Renal cortical epithelial cell (primary cell): Measurements from ENCODE around the gene MAB21L2. TPM values are rescaled to one million over a fixed set of nuclear protein-coding genes. Genes with fewer than 3 reads are reported as not detected.

Experiments used
- DNase-seq: peaks from one replicate; pipeline ENCODE4 v3.0.0-alpha.2; 2011; ENCODE audit warnings: low read depth
- total RNA-seq: library from RNA; depleted of rRNA; stranded (reverse); fragments of >200 nt; gene quantifications from 2 replicates; pipeline ENCODE4 v1.2.3, GENCODE V29; 2014

MAB21L2 gene
- total RNA-seq, 1 donor from 2014 or later: not detected

DNA sequence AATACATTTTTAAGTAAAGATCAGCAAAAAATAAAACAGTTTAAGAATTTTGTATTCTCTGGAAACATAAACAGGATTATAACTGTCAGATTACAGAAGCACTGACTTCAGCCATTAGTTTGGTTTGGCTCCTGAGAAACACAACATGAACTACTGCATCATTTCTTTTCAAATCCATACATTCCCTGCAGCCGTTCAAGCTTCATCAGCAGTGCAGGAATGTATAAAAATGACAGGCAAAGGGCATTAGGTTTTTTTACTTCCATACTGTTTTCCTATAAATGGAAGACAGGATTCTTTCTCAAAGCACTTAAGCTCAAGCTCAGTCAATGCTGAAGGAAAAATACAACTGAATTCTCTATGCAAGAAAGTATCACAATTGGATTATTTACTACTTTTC is 4.2 kb upstream of the MAB21L2 start:
- no peak for DNase-seq

DNA sequence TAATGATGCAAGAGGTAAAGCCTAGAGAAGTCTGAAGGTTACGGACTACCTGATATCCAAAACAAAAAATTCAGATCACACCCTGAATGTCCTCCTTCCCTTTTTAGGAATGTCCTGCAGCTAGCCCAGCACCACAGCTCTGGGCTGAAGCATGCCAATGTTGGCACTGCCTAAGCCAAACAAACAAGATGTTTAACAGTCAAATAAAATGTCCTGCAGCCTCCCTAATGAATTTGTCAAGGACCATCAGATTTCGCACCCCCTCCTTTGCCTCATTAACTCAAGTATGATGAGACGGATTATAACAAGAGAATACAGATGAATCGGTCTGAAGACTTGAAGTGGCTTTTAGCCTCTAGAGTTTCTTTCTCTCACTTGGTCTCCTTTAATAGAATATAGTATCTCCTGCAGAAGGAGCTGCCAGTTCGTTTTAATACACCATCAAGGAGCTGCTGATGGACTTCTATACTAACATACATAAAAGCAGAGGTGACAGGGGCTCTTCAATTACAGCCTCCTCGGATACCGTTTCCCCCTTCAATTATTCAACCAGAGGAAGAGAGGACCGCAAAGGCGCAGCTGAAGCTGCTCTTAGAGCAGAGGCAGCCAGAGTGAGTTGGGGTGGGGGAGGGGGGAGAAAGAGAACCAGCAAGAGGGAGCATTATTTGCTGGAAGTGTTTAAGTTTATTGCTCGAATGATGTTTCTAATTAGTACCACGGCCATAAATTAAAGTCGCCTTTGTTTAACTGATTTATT is 3.0 kb upstream of the MAB21L2 start:
- peak; percentile 37 for DNase-seq

DNA sequence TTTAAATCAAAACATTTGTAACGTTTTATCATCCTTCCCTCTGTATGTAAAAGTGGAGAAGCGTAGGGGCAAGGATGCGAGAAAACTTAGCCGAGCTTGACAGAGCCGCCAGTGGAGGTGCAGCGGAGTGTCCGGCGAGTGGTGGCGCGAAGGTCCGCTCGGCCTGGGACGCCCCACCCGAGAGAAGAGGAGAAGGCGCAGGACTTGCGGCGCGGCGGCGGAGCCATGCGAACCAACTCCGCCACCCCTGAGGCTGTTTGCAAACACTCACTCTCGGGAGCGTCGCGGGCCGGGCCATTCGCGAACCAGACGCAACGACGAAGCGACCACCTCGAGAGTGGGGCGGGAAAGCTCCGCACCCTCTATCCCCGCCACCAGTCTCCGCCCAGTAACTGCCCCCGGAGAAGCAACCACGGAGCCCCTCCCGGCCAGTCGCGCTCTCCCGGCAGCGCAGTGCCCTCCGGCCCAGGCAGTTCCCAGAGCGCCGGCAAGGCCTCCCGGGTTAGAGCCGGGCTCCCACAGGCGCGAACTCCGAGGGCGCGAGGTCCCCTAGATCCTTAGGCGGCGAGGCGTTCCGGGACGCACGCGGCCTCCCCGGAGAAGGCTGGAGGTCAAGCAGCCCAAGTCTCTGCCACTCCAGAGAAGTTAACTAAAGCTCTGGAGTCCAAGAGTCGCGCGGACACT is 2.3 kb upstream of the MAB21L2 start:
- DNase-seq: no peak

DNA sequence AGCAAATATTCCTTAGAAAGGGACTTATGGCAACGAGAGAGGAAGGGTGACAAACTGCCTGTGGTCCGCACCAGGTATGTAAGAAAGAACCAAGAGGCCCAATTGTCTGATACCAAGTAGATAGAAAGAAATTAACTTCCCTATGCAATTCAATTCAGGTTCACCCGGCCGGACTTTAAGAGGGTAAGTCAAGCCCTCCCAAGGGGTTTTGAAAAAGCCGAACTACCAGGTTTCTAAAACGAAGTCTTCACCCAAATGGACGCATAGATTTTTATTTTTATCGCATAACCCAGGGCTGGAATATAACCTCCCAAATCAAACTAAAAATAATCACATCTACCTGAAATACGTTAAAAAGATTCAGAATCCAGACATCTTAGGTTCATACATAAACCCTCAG is 1.6 kb upstream of the MAB21L2 start:
- no peak for DNase-seq

DNA sequence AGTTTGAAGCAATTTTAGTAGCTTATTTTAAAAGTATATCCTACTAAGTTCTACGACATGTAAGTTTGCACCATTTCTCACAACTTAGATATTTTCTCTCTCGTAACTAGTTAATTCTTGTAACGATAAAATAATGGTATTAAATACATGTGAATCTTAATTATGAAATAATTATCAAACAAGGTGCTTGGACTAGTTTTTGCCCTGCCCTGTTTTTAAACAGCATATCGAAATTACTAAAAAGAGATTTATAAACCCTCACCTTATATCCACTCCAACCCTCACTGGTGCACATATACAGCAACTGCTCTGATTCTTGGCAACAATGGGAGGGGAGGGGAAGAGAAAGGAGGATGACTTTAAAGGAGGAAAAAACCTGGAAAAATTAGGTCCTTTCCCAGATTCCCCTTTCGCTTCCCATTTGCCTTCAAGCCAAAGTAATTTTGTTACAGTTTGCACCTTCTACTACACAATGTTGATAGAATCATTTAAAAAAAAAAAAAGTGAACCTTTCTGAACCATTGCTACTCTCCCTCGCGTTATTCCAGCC is 820 bp upstream of the MAB21L2 start:
- no peak for DNase-seq

DNA sequence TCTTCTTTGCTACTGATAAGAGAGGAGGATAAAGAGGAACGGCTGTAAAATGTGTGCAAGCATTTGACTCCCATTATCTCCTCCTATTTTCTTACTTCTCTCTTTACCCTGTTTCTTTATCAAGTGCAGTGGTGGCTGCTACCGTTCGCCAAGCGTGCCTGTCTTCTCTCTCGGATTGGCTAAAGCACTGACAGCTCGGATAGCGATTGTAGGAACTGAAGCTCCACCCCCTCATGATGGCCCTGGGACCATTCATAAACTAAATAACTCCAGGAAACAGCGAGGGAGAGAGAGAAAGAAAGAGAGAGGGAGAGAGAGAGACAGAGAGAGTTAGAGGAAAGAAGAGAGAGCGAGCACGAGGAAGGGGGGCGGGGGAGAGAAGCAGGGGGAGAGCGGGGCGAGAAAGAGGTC is 305 bp upstream of the MAB21L2 start:
- no peak for DNase-seq

DNA sequence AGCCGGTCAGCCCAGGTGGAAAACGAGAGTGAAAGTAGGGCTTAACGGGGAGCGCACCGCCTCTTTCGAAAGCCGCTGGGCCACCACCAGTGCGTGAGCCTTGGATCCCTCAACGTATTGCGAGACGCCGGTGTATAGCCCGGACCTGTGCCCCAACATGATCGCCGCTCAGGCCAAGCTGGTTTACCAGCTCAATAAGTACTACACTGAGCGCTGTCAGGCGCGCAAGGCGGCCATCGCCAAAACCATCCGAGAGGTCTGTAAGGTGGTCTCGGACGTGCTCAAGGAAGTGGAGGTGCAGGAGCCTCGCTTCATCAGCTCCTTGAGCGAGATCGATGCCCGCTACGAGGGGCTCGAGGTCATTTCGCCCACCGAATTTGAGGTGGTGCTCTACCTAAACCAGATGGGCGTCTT is 929 bp downstream of the MAB21L2 start:
- no peak for DNase-seq

DNA sequence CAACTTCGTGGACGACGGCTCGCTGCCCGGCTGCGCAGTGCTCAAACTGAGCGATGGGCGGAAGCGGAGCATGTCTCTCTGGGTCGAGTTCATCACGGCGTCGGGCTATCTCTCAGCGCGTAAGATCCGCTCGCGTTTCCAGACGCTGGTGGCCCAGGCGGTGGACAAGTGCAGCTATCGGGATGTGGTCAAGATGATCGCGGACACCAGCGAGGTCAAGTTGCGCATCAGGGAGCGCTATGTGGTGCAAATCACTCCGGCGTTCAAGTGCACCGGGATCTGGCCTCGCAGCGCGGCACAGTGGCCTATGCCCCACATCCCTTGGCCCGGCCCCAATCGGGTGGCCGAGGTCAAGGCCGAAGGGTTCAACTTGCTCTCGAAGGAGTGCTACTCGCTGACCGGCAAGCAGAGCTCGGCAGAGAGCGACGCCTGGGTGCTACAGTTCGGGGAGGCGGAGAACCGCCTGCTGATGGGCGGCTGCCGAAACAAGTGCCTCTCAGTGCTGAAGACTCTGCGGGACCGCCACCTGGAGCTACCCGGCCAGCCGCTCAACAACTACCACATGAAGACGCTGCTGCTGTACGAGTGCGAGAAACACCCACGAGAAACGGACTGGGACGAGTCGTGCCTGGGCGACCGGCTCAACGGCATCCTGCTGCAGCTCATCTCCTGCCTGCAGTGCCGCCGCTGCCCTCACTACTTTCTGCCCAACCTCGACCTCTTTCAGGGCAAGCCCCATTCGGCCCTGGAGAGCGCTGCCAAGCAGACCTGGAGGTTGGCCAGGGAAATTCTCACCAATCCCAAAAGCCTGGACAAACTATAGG is 1.5 kb downstream of the MAB21L2 start:
- no peak for DNase-seq

DNA sequence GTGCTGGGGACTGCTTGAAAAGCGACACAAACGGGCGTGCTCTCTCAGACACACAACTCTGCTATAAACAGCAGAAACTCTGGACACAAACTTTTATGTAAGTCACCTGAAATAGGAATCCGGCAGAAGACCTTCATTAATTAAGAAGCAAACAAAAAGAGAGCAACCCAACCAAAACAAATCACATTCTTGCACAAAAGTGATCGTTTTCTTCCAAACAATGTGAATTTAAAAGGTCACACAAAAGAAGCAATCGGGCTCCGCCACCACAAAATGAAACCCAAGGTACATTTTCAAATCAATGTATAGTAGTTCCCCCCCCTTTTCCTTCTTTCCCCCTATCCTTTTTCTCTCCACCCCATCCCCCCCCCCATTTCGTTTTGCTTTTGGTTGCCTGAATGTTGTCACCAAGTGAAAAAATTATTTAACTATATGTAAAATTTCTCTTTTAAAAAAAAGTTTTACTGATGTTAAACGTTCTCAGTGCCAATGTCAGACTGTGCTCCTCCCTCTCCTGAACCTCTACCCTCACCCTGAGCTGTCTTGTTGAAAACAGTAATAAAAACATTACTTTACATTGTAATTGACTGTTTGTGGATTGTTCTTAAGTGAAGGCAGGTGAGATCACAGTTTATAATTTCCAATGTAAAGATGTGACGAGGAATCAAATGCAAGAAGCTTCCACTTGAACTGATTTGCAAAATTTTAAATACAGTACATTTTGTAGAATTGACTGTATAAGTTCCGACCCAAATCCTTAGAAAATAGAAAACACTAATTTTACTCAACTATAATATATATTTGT is 2.4 kb downstream of the MAB21L2 start:
- DNase-seq: no peak

DNA sequence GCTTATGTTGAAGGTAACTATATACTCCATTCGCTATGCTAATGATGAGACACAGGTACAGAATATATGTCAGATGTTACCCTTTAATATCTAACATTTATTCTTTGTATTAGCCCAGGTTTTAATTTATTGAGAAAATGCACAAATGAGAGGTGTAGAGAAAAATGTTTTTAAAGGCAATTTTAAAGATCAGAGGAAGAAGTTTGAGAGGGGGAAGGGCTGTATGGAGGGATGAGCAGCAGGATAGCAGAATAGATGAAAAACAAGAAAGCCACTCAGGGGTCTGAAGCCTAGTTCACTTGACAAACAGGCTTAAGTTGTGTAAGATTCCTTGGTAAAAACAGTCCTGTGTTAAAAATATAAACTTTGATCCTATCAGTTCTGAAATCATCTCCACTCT is 3.7 kb downstream of the MAB21L2 start:
- DNase-seq: no peak

DNA sequence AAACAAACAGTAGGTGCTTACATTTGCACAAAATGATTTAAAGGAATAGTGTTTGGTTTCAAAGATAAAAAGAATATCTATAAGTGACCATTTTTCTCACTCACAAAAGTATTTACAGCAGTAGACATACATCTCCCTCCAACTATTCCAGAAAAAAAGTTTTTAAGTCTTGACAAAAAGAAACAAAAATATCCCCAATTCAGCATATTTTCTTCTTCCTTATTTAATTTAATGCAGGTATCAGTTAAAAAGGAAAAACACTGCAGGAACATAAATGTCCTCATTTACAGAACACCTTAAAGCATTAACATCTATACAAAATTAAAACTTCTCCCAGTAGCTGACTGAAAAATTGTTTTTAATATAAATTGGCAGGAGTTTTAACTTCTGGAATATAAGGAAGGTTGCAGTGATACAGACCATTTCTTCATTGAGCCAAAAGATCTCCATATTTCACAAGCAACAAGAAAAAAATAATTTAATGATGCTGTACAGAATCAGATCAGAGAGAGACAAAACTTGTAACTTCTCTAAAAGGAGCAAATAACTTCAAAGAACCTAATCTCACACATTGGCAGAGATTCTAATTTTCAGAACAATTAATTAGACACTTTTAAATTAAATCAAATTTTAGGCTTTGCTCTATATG is 4.3 kb downstream of the MAB21L2 start:
- no peak for DNase-seq

DNA sequence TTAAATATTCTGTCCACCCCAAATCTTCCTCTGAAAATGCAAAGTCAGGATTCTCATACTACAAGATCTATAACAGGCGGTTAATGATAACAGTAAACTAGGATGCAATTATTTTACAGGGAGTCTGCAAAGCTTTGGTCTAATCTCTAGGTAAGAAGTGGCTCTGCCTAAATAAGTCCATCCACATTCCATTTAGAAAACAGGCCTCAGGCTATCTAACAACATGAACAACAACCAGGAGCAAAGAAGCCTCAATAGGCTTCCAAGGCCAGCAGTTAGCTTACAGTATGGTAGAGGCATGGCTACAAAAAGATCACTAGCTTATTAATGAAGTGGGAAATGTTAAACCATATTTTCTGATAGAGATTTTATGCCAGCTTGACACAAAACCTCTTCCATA is 6.4 kb downstream of the MAB21L2 start:
- no peak for DNase-seq

DNA sequence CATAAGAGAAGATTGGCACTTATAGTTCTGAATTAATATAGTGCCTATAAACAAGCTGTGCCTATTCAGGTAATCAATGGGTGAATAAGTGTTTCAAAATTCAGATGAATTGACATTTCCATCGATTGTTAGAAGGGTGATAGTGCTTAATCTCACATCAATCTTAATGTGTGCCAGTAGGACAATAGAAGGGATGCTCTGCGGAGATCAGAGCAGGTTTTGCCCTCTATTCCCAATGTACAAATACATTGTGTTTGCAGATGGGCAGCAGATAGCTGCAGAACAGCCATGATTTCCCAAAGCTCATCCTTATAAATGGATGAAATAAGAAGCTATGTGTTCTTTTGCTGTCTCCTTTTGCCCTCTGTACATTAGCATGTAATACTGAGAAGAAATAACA is 7.2 kb downstream of the MAB21L2 start:
- DNase-seq: no peak

DNA sequence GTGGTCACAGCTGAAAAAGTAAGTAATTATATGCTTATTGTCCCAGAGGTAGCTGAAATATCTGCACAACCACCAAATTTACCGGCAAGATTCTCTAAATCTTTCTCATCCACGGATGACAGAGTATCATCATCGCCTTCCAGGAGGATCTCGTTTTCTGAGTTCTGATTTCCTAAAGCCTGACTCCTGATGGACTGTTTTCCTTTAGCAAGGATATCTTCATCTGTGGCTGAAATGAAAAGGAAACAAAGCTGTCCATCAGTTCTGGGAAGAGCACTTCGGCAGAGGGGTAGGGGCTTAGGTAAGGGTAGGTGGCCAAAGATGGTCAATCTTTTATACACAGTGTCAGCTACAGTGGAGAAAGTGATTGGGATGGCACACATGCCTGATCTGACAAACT is 8.7 kb downstream of the MAB21L2 start:
- DNase-seq: no peak

DNA sequence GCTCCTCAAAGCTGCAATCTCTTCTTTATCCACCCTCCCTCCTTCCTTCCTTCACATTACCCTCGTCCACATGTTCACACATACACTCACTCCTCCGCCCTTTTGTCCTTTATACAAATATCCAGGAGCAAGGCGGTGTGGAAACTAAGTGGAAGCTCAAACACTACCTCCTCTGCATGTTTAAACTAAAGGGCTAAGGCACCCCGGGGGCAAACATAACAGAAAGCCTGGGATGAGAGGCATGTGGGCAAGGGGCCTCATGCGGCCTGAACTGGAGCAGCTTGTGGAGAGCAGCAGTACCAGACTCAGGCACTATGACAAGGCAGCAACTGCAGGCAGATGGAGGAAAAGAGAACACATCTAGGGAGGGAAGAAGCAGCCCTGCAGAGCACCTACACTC is 9.5 kb downstream of the MAB21L2 start:
- no peak for DNase-seq

DNA sequence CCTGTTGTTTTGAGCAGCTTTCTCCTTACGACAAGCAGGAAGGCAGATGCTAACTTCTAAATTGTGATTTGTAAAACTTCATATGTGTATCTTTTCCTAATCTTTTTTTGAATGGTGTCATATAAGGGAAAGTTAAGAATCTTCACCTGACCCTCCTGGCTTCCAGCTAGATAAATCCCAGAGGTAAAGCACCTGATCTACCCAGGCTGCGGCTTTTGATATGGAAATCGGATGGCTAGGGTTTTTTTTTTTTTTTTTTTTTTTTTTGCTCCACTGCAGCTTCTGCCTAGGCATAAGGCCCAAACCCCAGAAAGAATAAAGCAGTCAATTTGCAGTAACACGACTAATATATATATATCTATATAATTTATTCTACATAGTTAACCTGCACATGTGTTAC is 10.0 kb downstream of the MAB21L2 start:
- no peak for DNase-seq

DNA sequence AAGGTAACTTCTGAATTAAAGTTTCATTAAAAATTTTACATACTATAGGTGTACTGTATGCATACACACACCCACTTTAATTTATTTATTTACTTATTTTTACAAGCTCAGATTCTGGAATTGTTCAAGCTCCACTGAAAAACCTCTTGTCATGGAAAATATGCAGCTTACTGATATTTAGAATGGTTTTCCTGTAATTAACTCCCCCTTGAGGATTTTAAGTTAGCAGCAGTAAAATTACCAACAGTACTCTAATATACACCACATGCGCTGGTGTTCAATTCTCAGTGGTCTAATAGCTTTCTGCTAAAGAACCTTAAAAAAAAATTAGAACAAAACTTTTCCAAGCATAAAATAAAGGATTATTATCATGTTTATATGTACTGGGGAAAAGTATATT is 12.0 kb downstream of the MAB21L2 start:
- peak; percentile 26 for DNase-seq

DNA sequence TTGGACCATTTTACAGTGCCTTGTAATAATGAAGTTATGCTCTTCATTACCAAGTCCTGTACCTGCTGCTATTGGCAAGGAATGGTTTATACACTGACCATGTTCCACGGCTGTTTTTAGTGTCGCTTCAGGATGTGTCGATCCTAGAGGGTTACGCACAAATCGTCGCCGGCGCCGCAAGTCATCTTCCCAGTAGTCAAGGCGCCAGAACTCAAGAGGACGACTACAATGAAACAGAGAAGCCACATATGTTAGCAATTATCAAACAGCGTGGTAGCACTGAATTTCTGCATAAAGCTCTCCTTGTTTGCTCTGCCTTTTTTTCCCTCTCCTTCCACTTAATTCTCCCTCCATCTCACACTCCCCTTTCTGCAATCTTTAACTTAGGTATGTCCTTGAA is 17.0 kb downstream of the MAB21L2 start:
- no peak for DNase-seq

DNA sequence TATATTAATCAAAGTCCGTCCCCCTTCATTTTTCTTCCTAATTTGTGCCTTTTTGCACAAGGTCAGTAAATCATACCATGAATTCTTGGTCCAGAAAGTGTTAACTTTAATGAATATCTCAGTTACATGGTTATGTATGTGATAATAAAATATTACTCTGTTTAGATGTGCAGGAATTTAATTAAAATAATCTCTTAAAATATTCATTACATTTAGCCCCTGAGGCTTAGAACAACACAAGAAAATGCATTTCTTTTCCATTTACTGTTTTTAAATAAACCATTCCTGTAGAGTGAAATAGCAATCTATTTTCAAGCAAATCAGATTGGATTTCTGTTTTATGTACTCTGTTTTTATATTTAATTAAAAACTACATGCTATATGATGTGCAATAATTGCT is 17.6 kb downstream of the MAB21L2 start:
- no peak for DNase-seq

DNA sequence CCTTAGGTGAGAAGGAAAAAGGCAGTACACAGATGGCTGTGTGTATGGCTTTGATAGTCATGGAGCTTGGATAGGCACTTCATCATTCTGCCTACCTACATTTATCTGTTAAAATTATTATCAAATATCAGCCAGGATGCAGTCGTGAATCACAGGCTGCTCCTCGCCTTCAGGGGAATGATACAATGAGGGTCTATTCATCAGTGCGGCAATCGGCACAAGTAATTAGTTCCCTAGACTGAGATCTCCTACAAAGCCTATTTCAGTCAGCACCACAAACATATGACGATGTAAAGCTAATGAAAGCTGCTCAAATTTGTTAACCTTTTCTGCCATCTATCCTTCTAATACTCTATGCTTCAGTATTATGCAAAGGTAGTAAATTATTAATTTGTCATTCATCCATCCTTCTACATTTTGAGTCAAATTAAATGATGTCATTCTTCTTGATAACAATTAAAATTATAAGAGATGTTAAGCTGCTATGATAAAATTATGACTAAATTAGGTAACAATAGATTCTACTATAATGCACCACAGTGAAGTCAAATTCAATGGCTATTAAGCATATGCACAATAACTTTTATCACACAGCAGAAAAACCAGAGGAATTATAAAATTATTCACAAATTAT is 19.0 kb downstream of the MAB21L2 start:
- DNase-seq: no peak

DNA sequence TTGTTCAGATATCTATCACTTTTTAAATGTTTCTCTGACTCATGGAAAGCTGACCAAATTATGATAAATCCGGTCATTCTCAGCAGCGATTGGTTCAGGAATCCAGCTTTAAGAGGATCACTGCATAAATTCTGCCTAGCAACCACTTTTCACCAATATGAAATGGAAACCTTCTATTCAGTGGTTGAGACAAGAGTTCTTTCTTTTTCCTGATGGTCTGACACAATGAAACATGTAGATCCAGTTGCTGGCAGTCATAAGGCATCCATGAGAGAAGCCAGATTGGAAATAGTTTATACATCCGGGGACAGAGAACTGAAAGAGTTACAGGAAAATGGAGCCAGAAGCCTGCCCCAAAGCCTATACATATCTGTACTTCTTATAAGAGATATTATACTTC is 27.2 kb downstream of the MAB21L2 start:
- DNase-seq: no peak
